Mesenchymal stem cell (in vitro differentiated cells and primary cell): ENCODE measurements around the gene CCDC13.

ENCODE experiments used
- DNase-seq: peaks from one replicate; pipeline ENCODE4 v3.0.0-alpha.2; 2013
- H2AFZ ChIP-seq: one replicate; pipeline ENCODE4 v1.6.1; 2013; ENCODE audit warnings: low read depth, mild to moderate bottlenecking, control low read depth, inconsistent platforms, low read length, moderate library complexity
- H2AK5ac ChIP-seq: 2 replicates; pipeline ENCODE4 v1.6.1; 2013; ENCODE audit warnings: low read length, moderate library complexity, mild to moderate bottlenecking, inconsistent platforms; ENCODE audit not compliant: severe bottlenecking
- H2BK120ac ChIP-seq: one replicate; pipeline ENCODE4 v1.6.1; 2013; ENCODE audit warnings: low read depth, mild to moderate bottlenecking, inconsistent platforms, low read length, moderate library complexity
- H2BK12ac ChIP-seq, 2 experiments: one replicate each; pipeline ENCODE4 v1.6.1; 2013; ENCODE audit warnings: inconsistent platforms in 2 of 2, low read length in 2 of 2, mild to moderate bottlenecking in 2 of 2, moderate library complexity in 2 of 2, control low read depth in 1 of 2
- H2BK15ac ChIP-seq: one replicate; pipeline ENCODE4 v1.6.1; 2013; ENCODE audit warnings: mild to moderate bottlenecking, low read depth, inconsistent platforms; ENCODE audit not compliant: poor library complexity, severe bottlenecking
- H2BK5ac ChIP-seq: 2 replicates; pipeline ENCODE4 v1.6.1; 2013; ENCODE audit warnings: low read depth, mild to moderate bottlenecking, low read length, control low read depth, inconsistent platforms; ENCODE audit not compliant: poor library complexity, severe bottlenecking
- H3K14ac ChIP-seq, 2 experiments: one replicate each; pipeline ENCODE4 v1.6.1; 2013; ENCODE audit warnings: inconsistent platforms in 2 of 2, low read length in 2 of 2, control low read depth in 1 of 2, mild to moderate bottlenecking in 1 of 2, moderate library complexity in 1 of 2
- H3K18ac ChIP-seq, 2 experiments: one replicate each; pipeline ENCODE4 v1.6.1; 2013; ENCODE audit warnings: inconsistent platforms in 2 of 2, low read length in 2 of 2, control low read depth in 1 of 2, low read depth in 1 of 2, mild to moderate bottlenecking in 1 of 2
- H3K23ac ChIP-seq, 2 experiments: one replicate each; pipeline ENCODE4 v1.6.1; 2013; ENCODE audit warnings: inconsistent platforms in 2 of 2, low read length in 2 of 2, mild to moderate bottlenecking in 2 of 2, moderate library complexity in 2 of 2, control low read depth in 1 of 2
- H3K27ac ChIP-seq: 2 replicates; pipeline ENCODE4 v1.5.1; 2013; ENCODE audit warnings: mild to moderate bottlenecking, moderate library complexity, low read length, control low read depth, inconsistent platforms; ENCODE audit not compliant: poor library complexity, severe bottlenecking
- H3K27me3 ChIP-seq, 2 experiments: 2 replicates each; pipeline versions ENCODE4 v1.6.1 to v1.7.0; 2013; ENCODE audit warnings: low read length in 2 of 2, mild to moderate bottlenecking in 2 of 2, moderate library complexity in 2 of 2, control low read depth in 1 of 2, inconsistent platforms in 1 of 2; ENCODE audit not compliant: control insufficient read depth in 1 of 2, insufficient read depth in 1 of 2
- H3K36me3 ChIP-seq, 2 experiments: 2 replicates each; pipeline versions ENCODE4 v1.6.1 to v1.7.0; 2013; ENCODE audit warnings: low read length in 2 of 2, control low read depth in 1 of 2, inconsistent platforms in 1 of 2, low read depth in 1 of 2, mild to moderate bottlenecking in 1 of 2; ENCODE audit not compliant: insufficient read depth in 2 of 2, control insufficient read depth in 1 of 2
- H3K4ac ChIP-seq, 2 experiments: one replicate each; pipeline ENCODE4 v1.6.1; 2013; ENCODE audit warnings: inconsistent platforms in 2 of 2, low read length in 2 of 2, mild to moderate bottlenecking in 2 of 2, moderate library complexity in 2 of 2, control low read depth in 1 of 2, low read depth in 1 of 2
- H3K4me1 ChIP-seq: 2 replicates; pipeline ENCODE4 v1.6.1; 2013; ENCODE audit warnings: low read depth, low read length, control low read depth; ENCODE audit not compliant: control insufficient read depth, insufficient read depth
- H3K4me2 ChIP-seq: 2 replicates; pipeline ENCODE4 v1.6.1; 2013; ENCODE audit warnings: low read length, mild to moderate bottlenecking, inconsistent platforms; ENCODE audit not compliant: poor library complexity, severe bottlenecking
- H3K4me3 ChIP-seq, 2 experiments: 2 replicates each; pipeline versions ENCODE4 v1.5.1 to v1.7.0; 2013; ENCODE audit warnings: low read length in 2 of 2, mild to moderate bottlenecking in 2 of 2, control low read depth in 1 of 2, low read depth in 1 of 2; ENCODE audit not compliant: insufficient read depth in 1 of 2
- H3K79me1 ChIP-seq: replicated peaks from 2 replicates; pipeline ENCODE4 v1.6.1; 2013; ENCODE audit warnings: mild to moderate bottlenecking, control low read depth, low read length, inconsistent platforms; ENCODE audit not compliant: poor library complexity, severe bottlenecking
- H3K9ac ChIP-seq: 2 replicates; pipeline ENCODE4 v1.7.0; 2013; ENCODE audit warnings: mild to moderate bottlenecking, low read length, moderate library complexity
- H3K9me3 ChIP-seq: 2 replicates; pipeline ENCODE4 v1.7.0; 2013; ENCODE audit warnings: mild to moderate bottlenecking, low read length; ENCODE audit not compliant: control insufficient read depth
- H4K8ac ChIP-seq: one replicate; pipeline ENCODE4 v1.6.1; 2013; ENCODE audit warnings: inconsistent platforms, mild to moderate bottlenecking, low read length, moderate library complexity
- H4K91ac ChIP-seq: one replicate; pipeline ENCODE4 v1.6.1; 2013; ENCODE audit warnings: mild to moderate bottlenecking, low read length, inconsistent platforms
- WGBS: methylation state at CpG from one replicate; pipeline ENCODE4 v1.1.7; 2013; ENCODE audit warnings: mixed read lengths; 5-methylcytosine and 5-hydroxymethylcytosine counted together

Gene CCDC13

DNA sequence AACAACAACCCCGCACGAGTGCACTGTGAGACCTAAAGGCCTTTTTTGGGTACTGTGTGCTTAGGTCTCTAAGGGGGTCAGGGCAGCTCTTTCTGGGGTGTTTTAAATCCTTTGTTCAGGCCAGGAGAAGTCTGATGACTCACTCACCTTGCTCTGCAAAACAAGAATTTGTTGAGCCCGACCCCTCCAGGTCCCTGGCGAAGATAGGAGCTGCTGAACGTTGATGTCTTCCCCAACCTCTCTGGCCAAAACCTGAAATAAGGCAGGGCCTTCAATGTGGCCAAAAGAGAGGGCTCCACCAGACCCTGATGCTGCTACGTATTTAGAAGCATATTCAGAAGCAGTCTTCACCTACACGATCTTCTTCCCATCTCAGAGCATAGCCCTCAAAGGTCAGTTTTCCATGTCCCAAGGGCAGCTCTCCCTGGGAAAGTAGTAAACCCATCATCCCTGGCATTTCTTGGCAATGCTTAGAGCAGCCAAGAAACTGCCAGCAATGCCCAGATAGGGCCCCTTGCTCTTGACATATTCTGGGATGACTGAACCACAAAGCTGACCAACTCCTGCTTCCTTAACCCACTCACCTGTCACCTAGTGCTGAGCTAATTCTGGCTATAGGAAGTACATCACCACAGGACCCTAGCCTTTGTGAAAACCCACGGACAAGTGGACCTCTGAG is 27.1 kb downstream of the CCDC13 start:
- Histone ChIP-seq H2AFZ (no peak overlapping the region), H2BK5ac (no peak overlapping the region), H3K27ac (no peak overlapping the region), H3K14ac (no peak overlapping the region), H3K9me3 (no peaks in the 10 kb centered on the region), H3K36me3 (no peaks in the 10 kb centered on the region), H3K23ac (no peak overlapping the region), H2BK120ac (no peak overlapping the region), H2BK12ac (no peak overlapping the region), H4K91ac (no peak overlapping the region), H3K79me1 (no peaks in the 10 kb centered on the region), H2AK5ac (no peak overlapping the region), H3K9ac (no peak overlapping the region), H2BK15ac (no peak overlapping the region), H3K4me1 (no peaks in the 10 kb centered on the region), H4K8ac (no peak overlapping the region), H3K4ac (no peak overlapping the region), H3K18ac (no peak overlapping the region), H3K27me3 (peaks cover 0 to 7% of the 10 kb centered on the region in 2 experiments), H3K4me3 (no peak overlapping the region), H3K4me2 (no peak overlapping the region)
- WGBS: 80% methylated on average over 8 of the region's 8 CpGs
- DNase-seq: no peak

DNA sequence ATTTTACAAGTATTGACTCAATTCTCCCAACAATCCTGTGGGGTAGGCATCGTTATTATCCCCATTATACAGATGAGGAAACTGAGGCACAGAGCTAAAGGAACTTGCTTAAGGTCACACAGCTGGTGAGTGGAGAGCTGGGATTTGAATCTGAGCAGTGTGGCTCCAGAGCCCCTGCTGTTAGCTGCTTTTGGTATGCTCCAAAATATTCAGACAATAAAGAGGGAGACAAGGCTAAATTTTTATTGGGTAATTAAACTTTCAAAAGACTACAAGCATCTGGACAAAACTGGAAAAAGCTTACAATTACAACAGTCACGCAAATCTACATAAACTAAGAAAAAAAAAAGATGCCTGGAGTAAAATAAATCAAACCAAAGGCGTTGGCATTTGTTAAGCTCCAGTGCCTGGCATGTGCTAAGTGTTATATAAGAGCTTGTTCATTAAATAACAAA is 27.7 kb downstream of the CCDC13 start:
- peaks cover 0 to 7% of the 10 kb centered on the region in 2 experiments for H3K27me3 ChIP-seq
- H3K9me3 ChIP-seq: no peaks in the 10 kb centered on the region
- no peak overlapping the region for H3K4me3 ChIP-seq
- H2AFZ ChIP-seq: no peak overlapping the region
- no peak overlapping the region for H2BK5ac ChIP-seq
- H2BK15ac ChIP-seq: no peak overlapping the region
- no peaks in the 10 kb centered on the region for H3K36me3 ChIP-seq
- H3K79me1 ChIP-seq: no peaks in the 10 kb centered on the region
- H2AK5ac ChIP-seq: no peak overlapping the region
- no peak overlapping the region for H2BK120ac ChIP-seq
- no peak overlapping the region for H4K91ac ChIP-seq
- WGBS: 80% methylated on average over 1 of the region's 3 CpGs
- H3K9ac ChIP-seq: no peak overlapping the region
- no peak for DNase-seq
- H3K23ac ChIP-seq: no peak overlapping the region
- no peaks in the 10 kb centered on the region for H3K4me1 ChIP-seq
- H3K4me2 ChIP-seq: no peak overlapping the region
- no peak overlapping the region for H3K14ac ChIP-seq
- no peak overlapping the region for H4K8ac ChIP-seq
- no peak overlapping the region for H3K4ac ChIP-seq
- no peak overlapping the region for H3K27ac ChIP-seq
- H3K18ac ChIP-seq: no peak overlapping the region
- H2BK12ac ChIP-seq: no peak overlapping the region

DNA sequence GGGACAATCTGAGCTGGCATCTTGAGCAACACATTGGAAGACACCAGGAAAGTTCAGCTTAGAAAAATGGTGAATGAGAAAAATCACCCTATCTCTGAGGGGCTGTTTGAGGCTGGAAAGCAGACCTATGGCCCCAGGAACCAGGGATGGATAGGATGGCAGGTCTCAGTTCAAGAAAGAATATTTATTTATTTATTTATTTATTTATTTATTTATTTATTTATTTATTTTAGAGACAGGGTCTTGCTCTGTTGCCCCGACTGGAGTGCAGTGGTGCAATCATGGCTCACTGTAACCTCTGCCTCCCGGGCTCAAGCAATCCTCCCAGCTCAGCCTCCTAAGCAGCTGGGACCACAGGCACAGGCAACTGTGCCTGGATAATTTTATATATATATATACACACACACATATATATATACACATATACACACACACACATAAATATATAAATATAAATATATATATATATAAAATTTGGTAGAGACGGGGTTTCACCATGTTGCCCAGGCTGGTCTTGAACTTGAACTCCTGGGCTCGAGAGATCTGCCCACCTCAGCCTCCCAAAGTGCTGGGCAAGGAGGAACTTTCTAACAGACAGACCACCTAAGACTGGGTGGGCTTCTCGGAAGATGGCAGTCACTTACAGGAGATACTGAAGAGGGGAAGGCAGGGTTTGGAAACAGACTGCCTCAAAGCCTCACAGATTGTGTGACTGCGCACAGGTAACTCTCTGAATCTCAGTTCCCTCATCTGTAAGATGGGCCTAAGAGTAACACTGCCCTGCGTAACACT is 29.7 kb downstream of the CCDC13 start:
- no peak for DNase-seq
- no peak overlapping the region for H2AFZ ChIP-seq
- no peak overlapping the region for H3K14ac ChIP-seq
- H4K91ac ChIP-seq: no peak overlapping the region
- H3K4me3 ChIP-seq: no peak overlapping the region
- H3K18ac ChIP-seq: no peak overlapping the region
- no peaks in the 10 kb centered on the region for H3K79me1 ChIP-seq
- no peak overlapping the region for H2BK5ac ChIP-seq
- no peak overlapping the region for H3K4ac ChIP-seq
- H3K4me2 ChIP-seq: no peak overlapping the region
- H3K4me1 ChIP-seq: no peaks in the 10 kb centered on the region
- no peak overlapping the region for H2BK120ac ChIP-seq
- no peak overlapping the region for H3K23ac ChIP-seq
- H3K27ac ChIP-seq: no peak overlapping the region
- H2BK12ac ChIP-seq: no peak overlapping the region
- H3K9me3 ChIP-seq: no peaks in the 10 kb centered on the region
- no peaks in the 10 kb centered on the region for H3K36me3 ChIP-seq
- no peak overlapping the region for H4K8ac ChIP-seq
- no peak overlapping the region for H2BK15ac ChIP-seq
- no peak overlapping the region for H3K9ac ChIP-seq
- WGBS: 90% methylated on average over 7 of the region's 7 CpGs
- no peak overlapping the region for H2AK5ac ChIP-seq
- H3K27me3 ChIP-seq: peaks cover 0 to 16% of the 10 kb centered on the region in 2 experiments

DNA sequence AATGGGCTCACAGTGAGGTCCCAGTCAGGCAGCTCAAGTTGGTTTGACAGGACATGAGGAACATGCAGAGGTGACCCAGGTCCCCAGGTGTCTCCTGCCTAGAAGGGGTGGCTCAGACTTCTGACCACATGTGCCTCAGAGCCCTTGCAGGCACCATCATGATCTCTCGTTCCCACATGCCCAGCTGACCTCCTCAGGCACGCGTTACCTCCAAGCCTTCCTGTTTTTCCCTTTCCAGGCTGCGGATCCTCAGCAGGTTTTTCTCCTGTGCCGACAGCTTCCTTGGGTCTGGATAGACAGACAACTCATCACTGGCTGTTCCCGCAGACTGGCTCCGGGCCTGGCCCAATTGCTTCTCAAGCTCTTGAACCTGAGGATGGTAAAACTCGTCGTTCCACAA is 30.4 kb downstream of the CCDC13 start:
- H3K4ac ChIP-seq: no peak overlapping the region
- no peaks in the 10 kb centered on the region for H3K4me1 ChIP-seq
- H3K23ac ChIP-seq: no peak overlapping the region
- no peak for DNase-seq
- no peak overlapping the region for H4K8ac ChIP-seq
- no peak overlapping the region for H2BK15ac ChIP-seq
- no peak overlapping the region for H3K9ac ChIP-seq
- no peak overlapping the region for H2AFZ ChIP-seq
- H4K91ac ChIP-seq: no peak overlapping the region
- H3K18ac ChIP-seq: no peak overlapping the region
- H2BK5ac ChIP-seq: no peak overlapping the region
- no peak overlapping the region for H2BK120ac ChIP-seq
- no peak overlapping the region for H2AK5ac ChIP-seq
- WGBS: 97% methylated on average over 9 of the region's 9 CpGs
- no peak overlapping the region for H2BK12ac ChIP-seq
- no peak overlapping the region for H3K4me2 ChIP-seq
- no peaks in the 10 kb centered on the region for H3K79me1 ChIP-seq
- H3K36me3 ChIP-seq: no peaks in the 10 kb centered on the region
- no peak overlapping the region for H3K4me3 ChIP-seq
- H3K9me3 ChIP-seq: no peaks in the 10 kb centered on the region
- peaks cover 0 to 16% of the 10 kb centered on the region in 2 experiments for H3K27me3 ChIP-seq
- no peak overlapping the region for H3K14ac ChIP-seq
- H3K27ac ChIP-seq: no peak overlapping the region
